HepG2 (cell line): ENCODE measurements around the gene URB1. TPM values are rescaled to one million over a fixed set of nuclear protein-coding genes. Genes with fewer than 3 reads are reported as not detected.

Source experiments
- DPF2 ChIP-seq: sonication (generic); formaldehyde crosslinking; IDR thresholded peaks from 2 replicates; pipeline ENCODE4 v1.4.0; 2020; ENCODE audit warnings: mild to moderate bottlenecking, low read depth, missing genetic modification reagents, borderline replicate concordance
- HOXA3 ChIP-seq: sonication (generic); formaldehyde crosslinking; IDR thresholded peaks from 2 replicates; pipeline ENCODE4 v1.5.0; 2020; ENCODE audit warnings: missing genetic modification reagents
- JUND ChIP-seq: sonication (generic); formaldehyde crosslinking; IDR thresholded peaks from 2 replicates; pipeline ENCODE4 v1.8.0; 2022; ENCODE audit warnings: mild to moderate bottlenecking, missing genetic modification reagents
- MAFK ChIP-seq, 2 experiments: IDR thresholded peaks in 1 of 2; conservative IDR thresholded peaks in 1 of 2; 2 replicates each; pipeline ENCODE4 v1.6.1; 2011; ENCODE audit warnings: improper control_type of control experiment in 2 of 2, low read length in 2 of 2
- SALL1 ChIP-seq: sonication (generic); formaldehyde crosslinking; IDR thresholded peaks from 2 replicates; pipeline ENCODE4 v1.8.0; 2022; ENCODE audit warnings: mild to moderate bottlenecking, missing genetic modification reagents
- SAP130 ChIP-seq: IDR thresholded peaks from 2 replicates; pipeline ENCODE4 v1.6.1; 2016; ENCODE audit warnings: low read depth
- SNRNP70 ChIP-seq: fragments of 200-400 bp; formaldehyde crosslinking; IDR thresholded peaks from 2 replicates; pipeline ENCODE4 v1.6.1; 2017; ENCODE audit warnings: mild to moderate bottlenecking, low read depth, low read length, moderate library complexity
- TEAD2 ChIP-seq: sonication (generic); formaldehyde crosslinking; IDR thresholded peaks from 2 replicates; pipeline ENCODE4 v1.9.0; 2021; ENCODE audit warnings: missing genetic modification reagents
- ZMYM4 ChIP-seq: sonication (generic); formaldehyde crosslinking; IDR thresholded peaks from 2 replicates; pipeline ENCODE4 v1.8.1; 2023; ENCODE audit warnings: mild to moderate bottlenecking, missing genetic modification reagents
- ZNF264 ChIP-seq: sonication (generic); formaldehyde crosslinking; IDR thresholded peaks from 2 replicates; pipeline ENCODE4 v1.4.0; 2020; ENCODE audit warnings: missing genetic modification reagents
- ZNF563 ChIP-seq: sonication (generic); formaldehyde crosslinking; IDR thresholded peaks from 2 replicates; pipeline ENCODE4 v1.8.0; 2022; ENCODE audit warnings: mild to moderate bottlenecking, moderate library complexity, missing genetic modification reagents
- ZNF570 ChIP-seq: sonication (generic); formaldehyde crosslinking; IDR thresholded peaks from 2 replicates; pipeline ENCODE4 v1.4.0; 2020; ENCODE audit warnings: mild to moderate bottlenecking, missing genetic modification reagents, borderline replicate concordance
- ZNF589 ChIP-seq: sonication (generic); formaldehyde crosslinking; conservative IDR thresholded peaks from 2 replicates; pipeline ENCODE4 v1.8.0; 2022; ENCODE audit warnings: mild to moderate bottlenecking, moderate library complexity, missing genetic modification reagents
- ZSCAN31 ChIP-seq: sonication (generic); formaldehyde crosslinking; IDR thresholded peaks from 2 replicates; pipeline ENCODE4 v1.5.0; 2020; ENCODE audit warnings: low read depth, mild to moderate bottlenecking, missing genetic modification reagents
- polyA plus RNA-seq, 8 experiments: library from polyadenylated mRNA; depleted of rRNA in 3 of 8; stranded (reverse) in 7 of 8; unstranded in 1 of 8; fragments of >200 nt; fragmentation: Illumina TruSeq in 4 of 8; extraction: Trizol in 4 of 8; gene quantifications; 2 replicates each; pipeline versions ENCODE4 v1.2.1 to v1.2.3, GENCODE V29; 2011 to 2016; ENCODE audit warnings: low read depth in 4 of 8, missing spikeins in 1 of 8, mixed read lengths in 1 of 8; ENCODE audit not compliant: insufficient read depth in 1 of 8
- total RNA-seq, 5 experiments: library from RNA; depleted of rRNA; stranded (reverse); fragments of >200 nt; fragmentation: Illumina TruSeq; extraction: Trizol; gene quantifications; 2 replicates each; pipeline ENCODE4 v1.2.3, GENCODE V29; 2016; ENCODE audit warnings: low read depth in 1 of 5
- TF ChIP-seq, protein P1 (sequence below): sonication (generic); formaldehyde crosslinking; IDR thresholded peaks from 2 replicates; pipeline ENCODE4 v1.5.0; 2020; ENCODE audit warnings: missing genetic modification reagents, mild to moderate bottlenecking, borderline replicate concordance
- TF ChIP-seq, protein P2 (sequence below): sonication (generic); formaldehyde crosslinking; IDR thresholded peaks from 2 replicates; pipeline ENCODE4 v1.4.0; 2020; ENCODE audit warnings: missing genetic modification reagents, borderline replicate concordance
- TF ChIP-seq, protein P3 (sequence below): sonication (generic); IDR thresholded peaks from 2 replicates; pipeline ENCODE4 v1.6.1; 2016; ENCODE audit warnings: low read depth, borderline replicate concordance
- TF ChIP-seq, protein P4 (sequence below): IDR thresholded peaks from 2 replicates; pipeline ENCODE4 v1.6.1; 2016; ENCODE audit warnings: mild to moderate bottlenecking, missing biosample characterization, missing genetic modification reagents
- TF ChIP-seq, protein P5 (sequence below): sonication (generic); formaldehyde crosslinking; IDR thresholded peaks from 2 replicates; pipeline ENCODE4 v1.8.0; 2022; ENCODE audit warnings: missing genetic modification reagents, low read depth, mild to moderate bottlenecking, borderline replicate concordance

URB1 gene
- total and polyA plus RNA-seq, 2 of the 13 experiments (the other 11 are each of a cell fraction or from before 2014, with no cell fraction given): 4.5 to 16.7 TPM

DNA sequence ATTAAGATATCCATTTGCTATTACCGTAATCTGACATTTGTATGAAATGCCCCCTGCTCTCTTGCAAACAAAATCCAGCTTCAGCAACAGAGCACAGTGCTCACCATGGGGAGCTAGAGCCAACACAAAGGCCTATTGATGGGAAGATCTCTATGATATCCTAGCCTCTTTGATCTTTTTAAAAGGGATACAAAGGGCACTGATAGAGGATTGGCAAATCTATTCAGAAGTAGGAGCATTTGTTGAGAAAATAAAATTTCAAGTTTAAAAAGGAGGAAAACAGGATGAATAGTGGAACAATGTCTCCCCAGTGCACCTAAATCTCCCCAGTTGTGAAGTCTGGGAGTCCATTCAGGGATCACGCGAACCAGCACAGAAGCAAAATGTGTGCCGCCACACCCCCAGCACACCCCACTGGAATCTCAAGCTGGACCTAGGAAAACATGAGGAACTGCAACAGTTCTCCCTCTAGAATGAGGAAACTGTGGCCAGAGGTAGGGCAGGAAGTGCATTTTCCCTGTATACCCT is 62.0 kb downstream of the URB1 start (continued):
- TF ChIP-seq SAP130 (CRISPR knock-in tag): peak; percentile 63
- peak; percentile 45 for TF ChIP-seq ZMYM4 (CRISPR knock-in tag)
- TF ChIP-seq JUND (CRISPR knock-in tag): no peak
- TF ChIP-seq ZNF264: no peak
- TF ChIP-seq, protein P1, sequence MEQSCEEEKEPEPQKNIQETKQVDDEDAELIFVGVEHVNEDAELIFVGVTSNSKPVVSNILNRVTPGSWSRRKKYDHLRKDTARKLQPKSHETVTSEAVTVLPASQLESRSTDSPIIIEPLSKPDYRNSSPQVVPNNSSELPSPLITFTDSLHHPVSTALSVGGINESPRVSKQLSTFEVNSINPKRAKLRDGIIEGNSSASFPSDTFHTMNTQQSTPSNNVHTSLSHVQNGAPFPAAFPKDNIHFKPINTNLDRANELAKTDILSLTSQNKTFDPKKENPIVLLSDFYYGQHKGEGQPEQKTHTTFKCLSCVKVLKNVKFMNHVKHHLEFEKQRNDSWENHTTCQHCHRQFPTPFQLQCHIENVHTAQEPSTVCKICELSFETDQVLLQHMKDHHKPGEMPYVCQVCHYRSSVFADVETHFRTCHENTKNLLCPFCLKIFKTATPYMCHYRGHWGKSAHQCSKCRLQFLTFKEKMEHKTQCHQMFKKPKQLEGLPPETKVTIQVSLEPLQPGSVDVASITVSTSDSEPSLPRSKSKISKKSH (CRISPR knock-in tag): no peak
- TF ChIP-seq ZNF589 (CRISPR knock-in tag): no peak
- TF ChIP-seq ZSCAN31: no peak
- no peak for TF ChIP-seq TEAD2 (CRISPR knock-in tag)
- no peak for TF ChIP-seq MAFK (conservative IDR thresholded peaks at IDR 0.05 in 1 of 2, IDR thresholded peaks at IDR 0.05 in 1 of 2; ENCODE audit: low read length in 2 of 2)
- TF ChIP-seq ZNF570: no peak
- peak; percentile 54 for TF ChIP-seq HOXA3
- TF ChIP-seq, protein P2, sequence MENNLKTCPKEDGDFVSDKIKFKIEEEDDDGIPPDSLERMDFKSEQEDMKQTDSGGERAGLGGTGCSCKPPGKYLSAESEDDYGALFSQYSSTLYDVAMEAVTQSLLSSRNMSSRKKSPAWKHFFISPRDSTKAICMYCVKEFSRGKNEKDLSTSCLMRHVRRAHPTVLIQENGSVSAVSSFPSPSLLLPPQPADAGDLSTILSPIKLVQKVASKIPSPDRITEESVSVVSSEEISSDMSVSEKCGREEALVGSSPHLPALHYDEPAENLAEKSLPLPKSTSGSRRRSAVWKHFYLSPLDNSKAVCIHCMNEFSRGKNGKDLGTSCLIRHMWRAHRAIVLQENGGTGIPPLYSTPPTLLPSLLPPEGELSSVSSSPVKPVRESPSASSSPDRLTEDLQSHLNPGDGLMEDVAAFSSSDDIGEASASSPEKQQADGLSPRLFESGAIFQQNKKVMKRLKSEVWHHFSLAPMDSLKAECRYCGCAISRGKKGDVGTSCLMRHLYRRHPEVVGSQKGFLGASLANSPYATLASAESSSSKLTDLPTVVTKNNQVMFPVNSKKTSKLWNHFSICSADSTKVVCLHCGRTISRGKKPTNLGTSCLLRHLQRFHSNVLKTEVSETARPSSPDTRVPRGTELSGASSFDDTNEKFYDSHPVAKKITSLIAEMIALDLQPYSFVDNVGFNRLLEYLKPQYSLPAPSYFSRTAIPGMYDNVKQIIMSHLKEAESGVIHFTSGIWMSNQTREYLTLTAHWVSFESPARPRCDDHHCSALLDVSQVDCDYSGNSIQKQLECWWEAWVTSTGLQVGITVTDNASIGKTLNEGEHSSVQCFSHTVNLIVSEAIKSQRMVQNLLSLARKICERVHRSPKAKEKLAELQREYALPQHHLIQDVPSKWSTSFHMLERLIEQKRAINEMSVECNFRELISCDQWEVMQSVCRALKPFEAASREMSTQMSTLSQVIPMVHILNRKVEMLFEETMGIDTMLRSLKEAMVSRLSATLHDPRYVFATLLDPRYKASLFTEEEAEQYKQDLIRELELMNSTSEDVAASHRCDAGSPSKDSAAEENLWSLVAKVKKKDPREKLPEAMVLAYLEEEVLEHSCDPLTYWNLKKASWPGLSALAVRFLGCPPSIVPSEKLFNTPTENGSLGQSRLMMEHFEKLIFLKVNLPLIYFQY (CRISPR knock-in tag): no peak
- TF ChIP-seq ZNF563: no peak
- TF ChIP-seq, protein P3, sequence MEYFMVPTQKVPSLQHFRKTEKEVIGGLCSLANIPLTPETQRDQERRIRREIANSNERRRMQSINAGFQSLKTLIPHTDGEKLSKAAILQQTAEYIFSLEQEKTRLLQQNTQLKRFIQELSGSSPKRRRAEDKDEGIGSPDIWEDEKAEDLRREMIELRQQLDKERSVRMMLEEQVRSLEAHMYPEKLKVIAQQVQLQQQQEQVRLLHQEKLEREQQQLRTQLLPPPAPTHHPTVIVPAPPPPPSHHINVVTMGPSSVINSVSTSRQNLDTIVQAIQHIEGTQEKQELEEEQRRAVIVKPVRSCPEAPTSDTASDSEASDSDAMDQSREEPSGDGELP: 0 out of 2 replicates have a peak, but pooled peaks have one; percentile 14
- TF ChIP-seq SALL1 (CRISPR knock-in tag): peak; percentile 70
- TF ChIP-seq, protein P4, sequence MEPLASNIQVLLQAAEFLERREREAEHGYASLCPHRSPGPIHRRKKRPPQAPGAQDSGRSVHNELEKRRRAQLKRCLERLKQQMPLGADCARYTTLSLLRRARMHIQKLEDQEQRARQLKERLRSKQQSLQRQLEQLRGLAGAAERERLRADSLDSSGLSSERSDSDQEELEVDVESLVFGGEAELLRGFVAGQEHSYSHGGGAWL (CRISPR knock-in tag): no peak
- TF ChIP-seq, protein P5, sequence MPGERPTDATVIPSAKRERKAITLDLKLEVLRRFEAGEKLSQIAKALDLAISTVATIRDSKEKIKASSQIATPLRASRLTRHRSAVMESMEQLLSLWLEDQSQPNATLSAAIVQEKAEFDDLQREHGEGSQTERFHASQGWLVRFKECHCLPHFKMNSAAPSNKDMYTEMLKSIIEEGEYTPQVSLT (CRISPR knock-in tag): no peak
- no peak for TF ChIP-seq SNRNP70
- 0 out of 2 replicates have a peak, but pooled peaks have one; percentile 39 for TF ChIP-seq DPF2 (CRISPR knock-in tag)
